Measurements from ENCODE around the gene PSD4.
A peak's percentile ranks its signal among the peaks of the same experiment; 100 is the strongest.

DNA sequence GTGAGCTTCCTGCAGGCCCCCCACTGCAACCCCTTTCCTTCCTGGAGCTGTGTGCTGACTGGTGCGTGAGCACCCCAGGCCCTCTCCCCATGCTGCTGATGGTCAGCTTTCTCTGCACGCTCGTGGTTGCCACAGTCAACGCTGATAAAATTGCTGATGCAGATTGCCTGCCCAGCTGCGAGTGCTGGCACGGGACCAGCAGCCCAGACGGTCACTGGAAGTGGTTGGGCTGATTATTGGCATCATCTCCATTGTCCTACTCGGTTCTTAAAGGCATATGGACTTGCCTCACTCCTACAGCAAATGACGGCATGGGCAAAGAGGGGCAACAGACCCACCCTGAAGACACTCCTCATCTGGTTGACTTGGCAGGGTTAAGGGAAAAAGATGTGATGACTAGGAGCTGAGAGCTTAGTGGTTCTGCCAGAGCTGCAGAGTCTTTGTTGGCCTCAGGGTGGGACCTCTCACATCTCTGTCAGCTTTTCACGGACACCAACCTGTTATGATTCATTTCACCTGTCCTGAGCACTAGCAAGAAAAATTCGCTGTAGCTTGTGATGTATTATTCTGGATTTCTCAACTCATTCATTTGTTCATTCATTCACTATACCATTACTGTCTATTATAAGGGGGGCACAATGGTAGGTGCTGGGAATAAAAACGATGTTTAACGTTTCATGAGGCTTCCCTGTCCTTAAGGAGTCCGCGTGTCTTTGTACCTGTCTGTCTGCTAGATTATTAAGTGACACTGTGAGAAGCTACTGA is 66.6 kb downstream of the PSD4 start:
- no peak for TF ChIP-seq ASH2L (IDR thresholded peaks at IDR 0.05; ENCODE audit: borderline replicate concordance, low read depth)
- TF ChIP-seq CTCF (IDR thresholded peaks at IDR 0.05 in 2 of 3, conservative IDR thresholded peaks at IDR 0.05 in 1 of 3; ENCODE audit: control insufficient read depth in 2 of 3, extremely low read depth in 1 of 3, insufficient read depth in 1 of 3, low read depth in 3 of 3, low read length in 3 of 3), result no peak
- TF ChIP-seq GABPA (IDR thresholded peaks at IDR 0.05; ENCODE audit: low read depth), result no peak
- TF ChIP-seq MEF2A (IDR thresholded peaks at IDR 0.05; ENCODE audit: insufficient read depth, low read depth, low read length), result no peak
- no peak for TF ChIP-seq JUND (IDR thresholded peaks at IDR 0.05; ENCODE audit: low read depth, low read length)
- TF ChIP-seq POLR2A (IDR thresholded peaks at IDR 0.05; ENCODE audit: low read depth, low read length), result peak; percentile 47; the same call in 1 of the 2 replicates
- TF ChIP-seq RAD21 (IDR thresholded peaks at IDR 0.05; ENCODE audit: insufficient read depth, low read depth, low read length), result no peak
- TF ChIP-seq SIN3A (IDR thresholded peaks at IDR 0.05; ENCODE audit: low read depth, low read length), result no peak
- TF ChIP-seq, protein P1, sequence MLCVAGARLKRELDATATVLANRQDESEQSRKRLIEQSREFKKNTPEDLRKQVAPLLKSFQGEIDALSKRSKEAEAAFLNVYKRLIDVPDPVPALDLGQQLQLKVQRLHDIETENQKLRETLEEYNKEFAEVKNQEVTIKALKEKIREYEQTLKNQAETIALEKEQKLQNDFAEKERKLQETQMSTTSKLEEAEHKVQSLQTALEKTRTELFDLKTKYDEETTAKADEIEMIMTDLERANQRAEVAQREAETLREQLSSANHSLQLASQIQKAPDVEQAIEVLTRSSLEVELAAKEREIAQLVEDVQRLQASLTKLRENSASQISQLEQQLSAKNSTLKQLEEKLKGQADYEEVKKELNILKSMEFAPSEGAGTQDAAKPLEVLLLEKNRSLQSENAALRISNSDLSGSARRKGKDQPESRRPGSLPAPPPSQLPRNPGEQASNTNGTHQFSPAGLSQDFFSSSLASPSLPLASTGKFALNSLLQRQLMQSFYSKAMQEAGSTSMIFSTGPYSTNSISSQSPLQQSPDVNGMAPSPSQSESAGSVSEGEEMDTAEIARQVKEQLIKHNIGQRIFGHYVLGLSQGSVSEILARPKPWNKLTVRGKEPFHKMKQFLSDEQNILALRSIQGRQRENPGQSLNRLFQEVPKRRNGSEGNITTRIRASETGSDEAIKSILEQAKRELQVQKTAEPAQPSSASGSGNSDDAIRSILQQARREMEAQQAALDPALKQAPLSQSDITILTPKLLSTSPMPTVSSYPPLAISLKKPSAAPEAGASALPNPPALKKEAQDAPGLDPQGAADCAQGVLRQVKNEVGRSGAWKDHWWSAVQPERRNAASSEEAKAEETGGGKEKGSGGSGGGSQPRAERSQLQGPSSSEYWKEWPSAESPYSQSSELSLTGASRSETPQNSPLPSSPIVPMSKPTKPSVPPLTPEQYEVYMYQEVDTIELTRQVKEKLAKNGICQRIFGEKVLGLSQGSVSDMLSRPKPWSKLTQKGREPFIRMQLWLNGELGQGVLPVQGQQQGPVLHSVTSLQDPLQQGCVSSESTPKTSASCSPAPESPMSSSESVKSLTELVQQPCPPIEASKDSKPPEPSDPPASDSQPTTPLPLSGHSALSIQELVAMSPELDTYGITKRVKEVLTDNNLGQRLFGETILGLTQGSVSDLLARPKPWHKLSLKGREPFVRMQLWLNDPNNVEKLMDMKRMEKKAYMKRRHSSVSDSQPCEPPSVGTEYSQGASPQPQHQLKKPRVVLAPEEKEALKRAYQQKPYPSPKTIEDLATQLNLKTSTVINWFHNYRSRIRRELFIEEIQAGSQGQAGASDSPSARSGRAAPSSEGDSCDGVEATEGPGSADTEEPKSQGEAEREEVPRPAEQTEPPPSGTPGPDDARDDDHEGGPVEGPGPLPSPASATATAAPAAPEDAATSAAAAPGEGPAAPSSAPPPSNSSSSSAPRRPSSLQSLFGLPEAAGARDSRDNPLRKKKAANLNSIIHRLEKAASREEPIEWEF (IDR thresholded peaks at IDR 0.05; ENCODE audit: insufficient replicate concordance, low read depth, low read length), result no peak
- no peak for TF ChIP-seq KAT2A (conservative IDR thresholded peaks at IDR 0.05; ENCODE audit: control insufficient read depth, low read depth, low read length)
- TF ChIP-seq, protein P2, sequence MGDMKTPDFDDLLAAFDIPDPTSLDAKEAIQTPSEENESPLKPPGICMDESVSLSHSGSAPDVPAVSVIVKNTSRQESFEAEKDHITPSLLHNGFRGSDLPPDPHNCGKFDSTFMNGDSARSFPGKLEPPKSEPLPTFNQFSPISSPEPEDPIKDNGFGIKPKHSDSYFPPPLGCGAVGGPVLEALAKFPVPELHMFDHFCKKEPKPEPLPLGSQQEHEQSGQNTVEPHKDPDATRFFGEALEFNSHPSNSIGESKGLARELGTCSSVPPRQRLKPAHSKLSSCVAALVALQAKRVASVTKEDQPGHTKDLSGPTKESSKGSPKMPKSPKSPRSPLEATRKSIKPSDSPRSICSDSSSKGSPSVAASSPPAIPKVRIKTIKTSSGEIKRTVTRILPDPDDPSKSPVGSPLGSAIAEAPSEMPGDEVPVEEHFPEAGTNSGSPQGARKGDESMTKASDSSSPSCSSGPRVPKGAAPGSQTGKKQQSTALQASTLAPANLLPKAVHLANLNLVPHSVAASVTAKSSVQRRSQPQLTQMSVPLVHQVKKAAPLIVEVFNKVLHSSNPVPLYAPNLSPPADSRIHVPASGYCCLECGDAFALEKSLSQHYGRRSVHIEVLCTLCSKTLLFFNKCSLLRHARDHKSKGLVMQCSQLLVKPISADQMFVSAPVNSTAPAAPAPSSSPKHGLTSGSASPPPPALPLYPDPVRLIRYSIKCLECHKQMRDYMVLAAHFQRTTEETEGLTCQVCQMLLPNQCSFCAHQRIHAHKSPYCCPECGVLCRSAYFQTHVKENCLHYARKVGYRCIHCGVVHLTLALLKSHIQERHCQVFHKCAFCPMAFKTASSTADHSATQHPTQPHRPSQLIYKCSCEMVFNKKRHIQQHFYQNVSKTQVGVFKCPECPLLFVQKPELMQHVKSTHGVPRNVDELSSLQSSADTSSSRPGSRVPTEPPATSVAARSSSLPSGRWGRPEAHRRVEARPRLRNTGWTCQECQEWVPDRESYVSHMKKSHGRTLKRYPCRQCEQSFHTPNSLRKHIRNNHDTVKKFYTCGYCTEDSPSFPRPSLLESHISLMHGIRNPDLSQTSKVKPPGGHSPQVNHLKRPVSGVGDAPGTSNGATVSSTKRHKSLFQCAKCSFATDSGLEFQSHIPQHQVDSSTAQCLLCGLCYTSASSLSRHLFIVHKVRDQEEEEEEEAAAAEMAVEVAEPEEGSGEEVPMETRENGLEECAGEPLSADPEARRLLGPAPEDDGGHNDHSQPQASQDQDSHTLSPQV (IDR thresholded peaks at IDR 0.05), result no peak

Data from GM12878 (cell line).